Parathyroid adenoma (tissue), 2 donors: ENCODE data around the gene BCL11A.

Experiments used
- H2AFZ ChIP-seq: fragments of 300-600 bp; sonication (generic); one replicate; pipeline ENCODE4 v1.7.0; 2017; ENCODE audit warnings: antibody characterized with exemption, mild to moderate bottlenecking
- H3K27ac ChIP-seq: fragments of 300-600 bp; sonication (generic); one replicate; pipeline ENCODE4 v1.7.0; 2017
- H3K27me3 ChIP-seq: fragments of 300-600 bp; sonication (generic); one replicate; pipeline ENCODE4 v1.7.0; 2017; ENCODE audit warnings: low read length; ENCODE audit not compliant: control insufficient read depth, insufficient read depth
- H3K36me3 ChIP-seq: fragments of 300-600 bp; sonication (generic); one replicate; pipeline ENCODE4 v1.7.0; 2017; ENCODE audit warnings: low read length; ENCODE audit not compliant: control insufficient read depth, insufficient read depth
- H3K4me1 ChIP-seq: fragments of 300-600 bp; sonication (generic); one replicate; pipeline ENCODE4 v1.7.0; 2017; ENCODE audit warnings: control low read depth
- H3K4me2 ChIP-seq: fragments of 300-600 bp; sonication (generic); one replicate; pipeline ENCODE4 v1.7.0; 2017; ENCODE audit warnings: low read length
- H3K4me3 ChIP-seq: fragments of 300-600 bp; sonication (generic); one replicate; pipeline ENCODE4 v1.7.0; 2017; ENCODE audit warnings: low read depth, low read length
- H3K79me2 ChIP-seq: fragments of 300-600 bp; sonication (generic); one replicate; pipeline ENCODE4 v1.7.0; 2017; ENCODE audit warnings: control low read depth
- H3K9ac ChIP-seq: fragments of 300-600 bp; sonication (generic); one replicate; pipeline ENCODE4 v1.7.0; 2017; ENCODE audit warnings: mild to moderate bottlenecking
- H3K9me3 ChIP-seq: fragments of 300-600 bp; sonication (generic); one replicate; pipeline ENCODE4 v1.7.0; 2017; ENCODE audit warnings: low read length; ENCODE audit not compliant: control insufficient read depth
- TF ChIP-seq, protein P1 (sequence below): fragments of 300-600 bp; sonication (generic); IDR thresholded peaks from one replicate; pipeline ENCODE4 v1.7.0; 2017; ENCODE audit warnings: antibody characterized with exemption, mild to moderate bottlenecking
- donor health status: primary hyperparathyroidism.

The BCL11A gene

DNA sequence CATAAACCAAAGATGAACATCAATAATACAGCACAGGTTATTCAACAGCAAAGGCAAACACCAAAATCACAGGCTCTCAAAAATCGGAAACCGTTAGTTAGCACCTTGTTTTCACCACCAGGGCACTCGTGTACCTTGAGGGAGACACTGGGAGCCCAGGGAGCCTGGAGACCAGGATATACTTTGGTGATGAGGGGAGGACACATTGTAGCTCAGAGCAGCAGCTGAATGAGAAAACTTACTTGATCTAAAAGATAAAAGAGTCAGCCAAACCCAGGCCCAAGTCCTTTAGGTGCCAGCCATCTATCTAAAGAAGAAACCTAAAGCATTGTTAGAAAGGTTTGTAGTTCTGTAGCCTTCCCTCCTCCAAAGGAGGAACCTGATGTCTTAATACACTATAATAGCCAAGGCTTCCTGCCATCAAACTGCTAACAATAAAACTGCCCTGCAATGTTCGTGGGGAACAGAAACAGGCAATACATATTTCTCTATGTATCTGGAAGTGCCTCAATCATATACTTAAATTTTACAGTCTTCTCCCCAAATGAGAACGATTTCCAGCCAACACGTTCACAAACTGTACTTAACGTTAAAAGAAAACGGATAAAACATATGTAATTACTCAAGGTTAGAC is 19.3 kb downstream of the BCL11A start:
- Histone ChIP-seq H3K9ac (no peak overlapping the region), H3K4me2 (no peak overlapping the region), H3K4me3 (no peak overlapping the region), H3K4me1 (no peaks in the 10 kb centered on the region), H3K27ac (no peak overlapping the region), H3K9me3 (no peaks in the 10 kb centered on the region), H3K27me3 (no peaks in the 10 kb centered on the region), H3K36me3 (no peaks in the 10 kb centered on the region), H3K79me2 (no peaks in the 10 kb centered on the region), H2AFZ (no peak overlapping the region)
- TF ChIP-seq, protein P1, sequence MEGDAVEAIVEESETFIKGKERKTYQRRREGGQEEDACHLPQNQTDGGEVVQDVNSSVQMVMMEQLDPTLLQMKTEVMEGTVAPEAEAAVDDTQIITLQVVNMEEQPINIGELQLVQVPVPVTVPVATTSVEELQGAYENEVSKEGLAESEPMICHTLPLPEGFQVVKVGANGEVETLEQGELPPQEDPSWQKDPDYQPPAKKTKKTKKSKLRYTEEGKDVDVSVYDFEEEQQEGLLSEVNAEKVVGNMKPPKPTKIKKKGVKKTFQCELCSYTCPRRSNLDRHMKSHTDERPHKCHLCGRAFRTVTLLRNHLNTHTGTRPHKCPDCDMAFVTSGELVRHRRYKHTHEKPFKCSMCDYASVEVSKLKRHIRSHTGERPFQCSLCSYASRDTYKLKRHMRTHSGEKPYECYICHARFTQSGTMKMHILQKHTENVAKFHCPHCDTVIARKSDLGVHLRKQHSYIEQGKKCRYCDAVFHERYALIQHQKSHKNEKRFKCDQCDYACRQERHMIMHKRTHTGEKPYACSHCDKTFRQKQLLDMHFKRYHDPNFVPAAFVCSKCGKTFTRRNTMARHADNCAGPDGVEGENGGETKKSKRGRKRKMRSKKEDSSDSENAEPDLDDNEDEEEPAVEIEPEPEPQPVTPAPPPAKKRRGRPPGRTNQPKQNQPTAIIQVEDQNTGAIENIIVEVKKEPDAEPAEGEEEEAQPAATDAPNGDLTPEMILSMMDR = no peak

DNA sequence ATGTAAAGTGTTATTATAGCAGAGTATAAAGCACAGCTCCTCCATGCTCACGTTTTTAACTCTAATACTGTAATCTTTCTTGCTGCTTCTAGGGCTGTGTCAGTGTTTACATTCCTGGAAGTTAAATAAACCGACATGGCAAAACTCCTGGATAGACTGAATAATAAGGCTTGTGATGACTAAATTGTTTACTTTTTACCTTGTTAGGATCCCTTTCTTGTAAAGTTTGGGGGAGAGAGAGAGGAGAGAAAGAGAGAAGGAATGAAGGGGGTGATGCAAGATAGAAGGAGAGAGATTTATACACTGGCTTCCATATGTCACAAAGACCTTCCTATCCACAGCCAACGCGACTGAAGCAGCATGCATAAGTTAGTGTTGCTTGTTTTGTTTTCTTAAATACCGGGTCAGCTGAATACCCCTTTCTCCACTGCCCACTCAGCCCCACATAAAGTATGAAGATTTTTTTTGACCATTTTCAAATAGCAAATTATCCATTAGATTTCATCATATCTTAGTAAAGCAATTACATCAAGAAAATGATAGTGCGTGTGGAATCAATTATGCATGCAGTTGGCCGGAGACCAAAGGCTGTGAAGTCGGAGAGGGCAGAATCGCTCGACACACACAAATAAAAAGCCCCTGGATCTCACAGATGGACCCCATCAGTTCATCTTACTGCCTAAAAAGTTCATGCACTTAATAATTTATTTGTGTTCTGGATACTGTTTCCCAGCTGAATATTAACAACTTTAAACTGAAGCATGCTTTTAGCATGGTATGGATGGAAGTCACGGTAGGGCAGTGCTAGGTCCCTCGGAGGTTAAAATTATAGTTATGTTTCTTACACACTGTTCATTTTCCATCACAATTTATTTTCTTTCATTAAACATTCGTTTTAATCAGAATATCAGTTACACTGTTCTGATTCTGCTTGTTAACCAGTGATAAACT is 20.1 kb downstream of the BCL11A start:
- TF ChIP-seq, protein P1 = no peak
- no peaks in the 10 kb centered on the region for H3K36me3 ChIP-seq
- H3K27ac ChIP-seq = no peak overlapping the region
- no peak overlapping the region for H2AFZ ChIP-seq
- H3K9me3 ChIP-seq = no peaks in the 10 kb centered on the region
- H3K79me2 ChIP-seq = no peaks in the 10 kb centered on the region
- H3K4me3 ChIP-seq = no peak overlapping the region
- H3K4me2 ChIP-seq = no peak overlapping the region
- H3K9ac ChIP-seq = no peak overlapping the region
- no peaks in the 10 kb centered on the region for H3K27me3 ChIP-seq
- H3K4me1 ChIP-seq = no peaks in the 10 kb centered on the region

DNA sequence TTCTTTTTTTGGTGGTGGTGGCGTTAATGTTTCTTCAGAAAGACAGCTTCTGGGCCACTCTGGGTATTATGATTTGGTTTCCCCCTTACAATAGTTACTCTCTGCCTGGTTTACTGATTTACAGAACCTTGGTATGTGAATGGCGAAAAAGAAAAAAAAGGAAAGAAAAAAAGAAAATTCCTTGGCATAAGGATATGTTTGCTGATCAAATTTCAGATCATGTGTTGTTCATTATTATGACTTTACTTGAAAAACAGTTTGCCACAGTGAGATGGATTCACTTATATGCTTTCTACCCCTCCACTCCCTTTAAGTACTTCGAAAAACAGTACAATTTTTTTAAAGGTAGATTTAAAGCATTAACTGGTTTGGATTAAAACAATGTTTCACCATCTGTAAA is 21.0 kb downstream of the BCL11A start:
- H3K4me1 ChIP-seq = no peaks in the 10 kb centered on the region
- no peaks in the 10 kb centered on the region for H3K27me3 ChIP-seq
- no peak overlapping the region for H3K4me2 ChIP-seq
- H3K9ac ChIP-seq = no peak overlapping the region
- H3K9me3 ChIP-seq = no peaks in the 10 kb centered on the region
- H3K27ac ChIP-seq = no peak overlapping the region
- no peak overlapping the region for H3K4me3 ChIP-seq
- H3K36me3 ChIP-seq = no peaks in the 10 kb centered on the region
- TF ChIP-seq, protein P1 = no peak
- H3K79me2 ChIP-seq = no peaks in the 10 kb centered on the region
- no peak overlapping the region for H2AFZ ChIP-seq

DNA sequence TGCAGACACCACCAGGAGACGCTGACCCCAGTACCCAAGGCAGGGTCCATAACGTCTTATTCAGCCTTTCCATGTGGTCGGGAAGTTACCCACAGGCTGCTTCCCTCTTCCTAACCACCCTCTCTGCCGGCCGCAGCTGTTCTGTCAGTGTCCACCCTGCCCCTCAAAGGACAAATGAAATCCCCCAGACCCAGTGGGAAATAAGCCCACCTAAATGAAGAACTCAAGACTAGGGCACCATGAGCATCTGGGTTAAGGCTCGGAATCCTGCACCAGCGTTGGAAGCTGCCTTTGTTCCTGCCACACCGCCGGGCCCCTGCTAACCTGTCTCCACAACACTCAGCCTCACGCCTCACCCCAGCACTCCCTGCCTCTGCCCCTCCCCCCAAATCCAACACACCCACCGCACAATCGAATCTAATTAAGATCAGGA is 21.7 kb downstream of the BCL11A start:
- Histone ChIP-seq H2AFZ (no peak overlapping the region), H3K27ac (no peak overlapping the region), H3K9ac (no peak overlapping the region), H3K36me3 (no peaks in the 10 kb centered on the region), H3K27me3 (no peaks in the 10 kb centered on the region), H3K4me1 (no peaks in the 10 kb centered on the region), H3K4me3 (no peak overlapping the region), H3K9me3 (no peaks in the 10 kb centered on the region), H3K4me2 (no peak overlapping the region), H3K79me2 (no peaks in the 10 kb centered on the region)
- TF ChIP-seq, protein P1 = no peak
